Measurements from ENCODE around the gene LRBA.

The LRBA gene

DNA sequence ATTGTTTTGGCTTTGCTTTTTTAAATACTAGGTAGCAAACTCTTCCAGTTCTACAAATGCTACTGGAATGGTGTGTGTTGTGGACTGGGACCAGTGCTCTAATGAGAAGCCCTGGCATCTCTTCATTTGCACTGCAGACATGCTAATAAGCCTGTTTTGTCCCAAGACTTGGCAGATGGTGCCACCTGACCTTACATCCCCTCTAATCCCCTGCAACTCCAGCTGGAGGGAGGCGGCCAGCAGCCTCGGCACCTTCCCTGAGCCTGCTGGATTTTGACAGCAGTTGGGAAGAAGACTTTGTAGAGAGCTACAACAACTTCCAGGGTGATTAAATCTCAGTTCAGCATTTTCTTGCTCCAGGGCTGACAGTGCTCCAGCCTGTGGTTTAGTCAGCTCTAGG lies 736.9 kb downstream of the LRBA start:
- TF ChIP-seq EZH2phosphoT487 (IDR thresholded peaks at IDR 0.05; ENCODE audit: borderline replicate concordance, low read length): no peak
- TF ChIP-seq, protein P1, sequence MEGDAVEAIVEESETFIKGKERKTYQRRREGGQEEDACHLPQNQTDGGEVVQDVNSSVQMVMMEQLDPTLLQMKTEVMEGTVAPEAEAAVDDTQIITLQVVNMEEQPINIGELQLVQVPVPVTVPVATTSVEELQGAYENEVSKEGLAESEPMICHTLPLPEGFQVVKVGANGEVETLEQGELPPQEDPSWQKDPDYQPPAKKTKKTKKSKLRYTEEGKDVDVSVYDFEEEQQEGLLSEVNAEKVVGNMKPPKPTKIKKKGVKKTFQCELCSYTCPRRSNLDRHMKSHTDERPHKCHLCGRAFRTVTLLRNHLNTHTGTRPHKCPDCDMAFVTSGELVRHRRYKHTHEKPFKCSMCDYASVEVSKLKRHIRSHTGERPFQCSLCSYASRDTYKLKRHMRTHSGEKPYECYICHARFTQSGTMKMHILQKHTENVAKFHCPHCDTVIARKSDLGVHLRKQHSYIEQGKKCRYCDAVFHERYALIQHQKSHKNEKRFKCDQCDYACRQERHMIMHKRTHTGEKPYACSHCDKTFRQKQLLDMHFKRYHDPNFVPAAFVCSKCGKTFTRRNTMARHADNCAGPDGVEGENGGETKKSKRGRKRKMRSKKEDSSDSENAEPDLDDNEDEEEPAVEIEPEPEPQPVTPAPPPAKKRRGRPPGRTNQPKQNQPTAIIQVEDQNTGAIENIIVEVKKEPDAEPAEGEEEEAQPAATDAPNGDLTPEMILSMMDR (IDR thresholded peaks at IDR 0.05; ENCODE audit: low read depth, low read length, poor library complexity, severe bottlenecking): no peak

DNA sequence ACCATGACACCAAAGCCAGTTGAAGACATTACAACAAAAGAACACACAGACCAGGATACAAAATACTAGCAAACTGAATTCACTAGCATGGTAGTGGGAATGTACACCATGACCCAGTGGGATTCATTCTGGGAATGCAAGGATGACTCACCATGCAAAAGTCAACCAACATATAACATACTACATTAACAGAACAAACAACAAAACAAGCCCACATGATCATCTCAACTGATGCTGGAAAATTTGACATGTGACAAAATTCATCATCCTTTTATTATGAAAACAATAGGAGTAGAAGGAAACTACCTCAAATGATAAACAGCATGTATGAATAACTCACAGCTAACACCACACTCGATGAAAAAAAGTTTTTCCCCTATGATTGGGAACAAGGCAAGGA lies 746.6 kb downstream of the LRBA start:
- Histone ChIP-seq H3K9me2 (replicated peaks; ENCODE audit: control insufficient read depth, low read length) (no peaks in the 10 kb centered on the region), H3K36me3 (ENCODE audit: control insufficient read depth, low read length) (no peaks in the 10 kb centered on the region), H3F3A (ENCODE audit: control insufficient read depth, insufficient read depth) (no peaks in the 10 kb centered on the region), H3K9me3 (ENCODE audit: control insufficient read depth, insufficient read depth, low read length) (no peaks in the 10 kb centered on the region), H3K4me2 (ENCODE audit: low read length) (no peak overlapping the region), H3K27ac (ENCODE audit: low read depth, low read length) (no peak overlapping the region), H3K4me1 (ENCODE audit: control insufficient read depth, low read length) (no peaks in the 10 kb centered on the region), H3K4me3 (ENCODE audit: low read length) (no peak overlapping the region), H3K79me2 (ENCODE audit: control insufficient read depth, low read length) (no peaks in the 10 kb centered on the region), H3K27me3 (ENCODE audit: control insufficient read depth, low read length) (no peaks in the 10 kb centered on the region), H4K20me1 (ENCODE audit: control insufficient read depth, insufficient read depth, low read depth, low read length) (no peaks in the 10 kb centered on the region)
- TF ChIP-seq, protein P1 (IDR thresholded peaks at IDR 0.05; ENCODE audit: low read depth, low read length, poor library complexity, severe bottlenecking): no peak
- TF ChIP-seq EZH2phosphoT487 (IDR thresholded peaks at IDR 0.05; ENCODE audit: borderline replicate concordance, low read length): no peak

More for the DNA sequence above, 736.9 kb downstream of the LRBA start:
- no peaks in the 10 kb centered on the region for H3F3A ChIP-seq (ENCODE audit: control insufficient read depth, insufficient read depth)
- H3K79me2 ChIP-seq (ENCODE audit: control insufficient read depth, low read length): no peaks in the 10 kb centered on the region
- no peaks in the 10 kb centered on the region for H4K20me1 ChIP-seq (ENCODE audit: control insufficient read depth, insufficient read depth, low read depth, low read length)
- no peak overlapping the region for H3K27ac ChIP-seq (ENCODE audit: low read depth, low read length)
- no peak overlapping the region for H3K4me2 ChIP-seq (ENCODE audit: low read length)
- no peaks in the 10 kb centered on the region for H3K4me1 ChIP-seq (ENCODE audit: control insufficient read depth, low read length)
- H3K27me3 ChIP-seq (ENCODE audit: control insufficient read depth, low read length): no peaks in the 10 kb centered on the region
- H3K36me3 ChIP-seq (ENCODE audit: control insufficient read depth, low read length): no peaks in the 10 kb centered on the region
- H3K9me3 ChIP-seq (ENCODE audit: control insufficient read depth, insufficient read depth, low read length): no peaks in the 10 kb centered on the region
- no peaks in the 10 kb centered on the region for H3K9me2 ChIP-seq (replicated peaks; ENCODE audit: control insufficient read depth, low read length)
- no peak overlapping the region for H3K4me3 ChIP-seq (ENCODE audit: low read length)

DNA sequence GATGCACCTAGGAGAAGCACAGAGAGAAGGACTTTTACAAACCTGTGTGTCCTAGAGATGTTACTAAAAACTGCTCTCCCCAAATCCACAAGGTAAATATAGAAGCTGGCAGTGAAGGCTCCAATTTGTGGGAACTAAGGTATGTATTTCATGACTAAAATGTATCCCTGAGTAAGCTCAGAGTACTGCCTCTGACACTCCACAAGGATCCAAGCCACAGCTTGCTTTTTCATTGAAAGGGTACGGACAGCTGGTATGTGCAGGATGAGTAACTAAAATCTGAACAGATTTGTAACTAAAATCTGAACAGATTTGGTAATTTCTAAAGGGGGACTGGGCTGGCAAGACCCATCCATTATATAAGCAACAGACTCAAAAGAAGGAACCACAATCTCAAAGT lies 749.3 kb downstream of the LRBA start:
- H4K20me1 ChIP-seq (ENCODE audit: control insufficient read depth, insufficient read depth, low read depth, low read length): no peaks in the 10 kb centered on the region
- no peaks in the 10 kb centered on the region for H3K9me3 ChIP-seq (ENCODE audit: control insufficient read depth, insufficient read depth, low read length)
- H3K4me1 ChIP-seq (ENCODE audit: control insufficient read depth, low read length): no peaks in the 10 kb centered on the region

More for the DNA sequence above, 749.3 kb downstream of the LRBA start:
- H3K27me3 ChIP-seq (ENCODE audit: control insufficient read depth, low read length): no peaks in the 10 kb centered on the region
- TF ChIP-seq, protein P1 (IDR thresholded peaks at IDR 0.05; ENCODE audit: low read depth, low read length, poor library complexity, severe bottlenecking): no peak
- no peak for TF ChIP-seq EZH2phosphoT487 (IDR thresholded peaks at IDR 0.05; ENCODE audit: borderline replicate concordance, low read length)
- H3K79me2 ChIP-seq (ENCODE audit: control insufficient read depth, low read length): no peaks in the 10 kb centered on the region
- no peak overlapping the region for H3K4me3 ChIP-seq (ENCODE audit: low read length)
- H3K9me2 ChIP-seq (replicated peaks; ENCODE audit: control insufficient read depth, low read length): no peaks in the 10 kb centered on the region
- H3K27ac ChIP-seq (ENCODE audit: low read depth, low read length): no peak overlapping the region
- H3K4me2 ChIP-seq (ENCODE audit: low read length): no peak overlapping the region
- no peaks in the 10 kb centered on the region for H3F3A ChIP-seq (ENCODE audit: control insufficient read depth, insufficient read depth)
- no peaks in the 10 kb centered on the region for H3K36me3 ChIP-seq (ENCODE audit: control insufficient read depth, low read length)
